IMR-90 (cell line): ENCODE measurements around the gene NF1. TPM values are rescaled to one million over a fixed set of nuclear protein-coding genes. Genes with fewer than 3 reads are reported as not detected.
"Not testable (repeated sequence)": the region's sequence is repeated elsewhere in the genome, so short reads cannot be mapped to it uniquely, and the experiment has no call there.

Source experiments
- ATAC-seq: fragments of 200-7000 bp; cut with Tn5 transposase; 2 replicates; pipeline ENCODE4 v1.9.1; 2020; ENCODE audit warnings: low read depth, mild to moderate bottlenecking, moderate library complexity
- BruUV-seq: library from RNA; stranded (reverse); fragments of 400-500 nt; replicated peaks from 2 replicates; lab custom pipeline; 2021; lab: Mats Ljungman, UMichigan
- CTCF ChIA-PET: fragments of 300-600 bp; formaldehyde crosslinking; extraction: SDS; loops from one replicate; lab custom pipeline; 2021; ENCODE audit warnings: antibody characterized with exemption; lab: Yijun Ruan, JAX
- POLR2A ChIA-PET: fragments of 300-600 bp; sonication (Branson Sonifier 250); formaldehyde crosslinking; loops from one replicate; lab custom pipeline; 2022; ENCODE audit warnings: antibody characterized with exemption; ENCODE audit not compliant: unreplicated experiment; lab: Charles Lee
- DNase-seq: peaks from one replicate; pipeline ENCODE4 v3.0.0; 2013
- H2AFZ ChIP-seq: replicated peaks from 2 replicates; pipeline ENCODE3; 2013; ENCODE audit warnings: low read length, mild to moderate bottlenecking; ENCODE audit not compliant: poor library complexity
- H2AK5ac ChIP-seq: 2 replicates; pipeline ENCODE4 v1.6.1; 2013; ENCODE audit warnings: low read depth, low read length, inconsistent platforms
- H2AK9ac ChIP-seq: replicated peaks from 2 replicates; pipeline ENCODE3; 2013; ENCODE audit warnings: mild to moderate bottlenecking, low read depth, low read length, moderate library complexity; ENCODE audit not compliant: poor library complexity
- H2BK120ac ChIP-seq: 2 replicates; pipeline ENCODE4 v1.6.1; 2013; ENCODE audit warnings: low read depth, low read length, inconsistent platforms
- H2BK15ac ChIP-seq: 3 replicates; pipeline ENCODE4 v1.6.1; 2013; ENCODE audit warnings: low read depth, low read length, inconsistent platforms
- H2BK20ac ChIP-seq: 2 replicates; pipeline ENCODE4 v1.6.1; 2013; ENCODE audit warnings: low read depth, mild to moderate bottlenecking, inconsistent platforms, low read length, moderate library complexity
- H2BK5ac ChIP-seq: 2 replicates; pipeline ENCODE4 v1.6.1; 2013; ENCODE audit warnings: mild to moderate bottlenecking, low read depth, low read length, inconsistent platforms; ENCODE audit not compliant: poor library complexity, severe bottlenecking
- H3K14ac ChIP-seq: replicated peaks from 2 replicates; pipeline ENCODE4 v1.6.1; 2013; ENCODE audit warnings: low read depth, low read length, inconsistent platforms
- H3K18ac ChIP-seq: 2 replicates; pipeline ENCODE4 v1.6.1; 2013; ENCODE audit warnings: low read depth, low read length, control low read depth
- H3K23ac ChIP-seq: 2 replicates; pipeline ENCODE4 v1.6.1; 2013; ENCODE audit warnings: low read depth, low read length, inconsistent platforms
- H3K27ac ChIP-seq: 2 replicates; pipeline ENCODE4 v1.5.1; 2013; ENCODE audit warnings: mild to moderate bottlenecking, control low read depth, low read length; ENCODE audit not compliant: insufficient read depth
- H3K27me3 ChIP-seq: 2 replicates; pipeline ENCODE4 v1.6.1; 2013; ENCODE audit warnings: low read length; ENCODE audit not compliant: control insufficient read depth, insufficient read depth
- H3K36me3 ChIP-seq: 2 replicates; pipeline ENCODE4 v1.6.1; 2013; ENCODE audit warnings: low read length, mixed read lengths; ENCODE audit not compliant: control insufficient read depth, insufficient read depth
- H3K4ac ChIP-seq: 2 replicates; pipeline ENCODE4 v1.6.1; 2013; ENCODE audit warnings: low read depth, low read length, inconsistent platforms
- H3K4me1 ChIP-seq: 2 replicates; pipeline ENCODE4 v1.6.1; 2013; ENCODE audit warnings: low read length, mixed read lengths; ENCODE audit not compliant: control insufficient read depth, insufficient read depth
- H3K4me2 ChIP-seq: 2 replicates; pipeline ENCODE4 v1.6.1; 2013; ENCODE audit warnings: low read depth, mild to moderate bottlenecking, control low read depth, low read length, moderate library complexity
- H3K4me3 ChIP-seq: 2 replicates; pipeline ENCODE4 v1.5.1; 2013; ENCODE audit warnings: low read depth, mild to moderate bottlenecking, control low read depth, low read length, moderate library complexity; ENCODE audit not compliant: insufficient read depth
- H3K56ac ChIP-seq: 2 replicates; pipeline ENCODE4 v1.6.1; 2013; ENCODE audit warnings: low read length, inconsistent platforms; ENCODE audit not compliant: insufficient read depth; ENCODE audit errors: extremely low read depth
- H3K79me1 ChIP-seq, 2 experiments: 2 replicates each; pipeline ENCODE4 v1.6.1; 2013; ENCODE audit warnings: low read length in 2 of 2, inconsistent platforms in 1 of 2, low read depth in 1 of 2
- H3K9ac ChIP-seq: 2 replicates; pipeline ENCODE4 v1.6.1; 2013; ENCODE audit warnings: low read depth, low read length, control low read depth
- H3K9me1 ChIP-seq: 2 replicates; pipeline ENCODE4 v1.6.1; 2013; ENCODE audit warnings: low read length, inconsistent platforms; ENCODE audit not compliant: insufficient read depth
- H3K9me3 ChIP-seq: 2 replicates; pipeline ENCODE4 v1.6.1; 2013; ENCODE audit warnings: low read length; ENCODE audit not compliant: control insufficient read depth, insufficient read depth
- H4K20me1 ChIP-seq: 2 replicates; pipeline ENCODE4 v1.6.1; 2013; ENCODE audit warnings: low read length, inconsistent platforms; ENCODE audit not compliant: insufficient read depth
- H4K5ac ChIP-seq: 2 replicates; pipeline ENCODE4 v1.6.1; 2013; ENCODE audit warnings: mild to moderate bottlenecking, low read depth, low read length, control low read depth
- H4K8ac ChIP-seq, 2 experiments: 2 replicates each; pipeline ENCODE4 v1.6.1; 2013; ENCODE audit warnings: low read depth in 2 of 2, low read length in 2 of 2, control low read depth in 1 of 2, inconsistent platforms in 1 of 2
- H4K91ac ChIP-seq: 2 replicates; pipeline ENCODE4 v1.6.1; 2013; ENCODE audit warnings: low read depth, low read length, inconsistent platforms; ENCODE audit not compliant: insufficient read depth
- WGBS, 2 experiments: methylation state at CpG; one replicate each; pipeline versions ENCODE4 v1.1.5 to v1.1.7; 2013; ENCODE audit warnings: missing lambda C conversion rate in 2 of 2; ENCODE audit not compliant: insufficient read length in 1 of 2; ENCODE audit errors: extremely low coverage in 2 of 2; 5-methylcytosine and 5-hydroxymethylcytosine counted together
- dilution Hi-C: fragments of 300-500 bp; cut with HindIII; formaldehyde crosslinking; loops from one replicate; pipeline ENCODE4 v1.14.3; 2018; ENCODE audit warnings: low sequenced_read_pairs; ENCODE audit not compliant: unreplicated experiment
- in situ Hi-C: fragments of 300-500 bp; cut with MboI; formaldehyde crosslinking; loops from 3 replicates; pipeline ENCODE4 v1.14.3; 2019; ENCODE audit warnings: low sequenced_read_pairs, inconsistent platforms, mixed read lengths
- intact Hi-C: fragments of 100-400 bp; cut with micrococcal nuclease; formaldehyde crosslinking; loops from 2 replicates; pipeline ENCODE4 v1.10.0; 2022
- polyA plus RNA-seq, 3 experiments: library from polyadenylated mRNA; depleted of rRNA; stranded (reverse); fragments of >200 nt; gene quantifications; 2 replicates each; pipeline ENCODE4 v1.2.3, GENCODE V29; 2012; ENCODE audit warnings: low replicate concordance in 1 of 3
- total RNA-seq: library from RNA; depleted of rRNA; stranded (reverse); fragments of >200 nt; gene quantifications from 2 replicates; pipeline ENCODE4 v1.2.3, GENCODE V29; 2012

Gene NF1
- total and polyA plus RNA-seq, 2 of the 4 experiments (the other 2 are of a cell fraction), result 17.9 to 48.6 TPM

GRCh38 chr17:31176143-31176542 is 81.4 kb downstream of the NF1 start:
- H3K4me1 ChIP-seq, H2BK15ac ChIP-seq, H3K4me3 ChIP-seq, H3K9me1 ChIP-seq, H4K8ac ChIP-seq, H3K27me3 ChIP-seq, H3K4ac ChIP-seq, in situ Hi-C loops, H3K56ac ChIP-seq, H2AK9ac ChIP-seq, H2AFZ ChIP-seq, H4K91ac ChIP-seq, H3K9ac ChIP-seq, ATAC-seq, H2BK20ac ChIP-seq, intact Hi-C loops, H3K14ac ChIP-seq, H4K20me1 ChIP-seq, H3K18ac ChIP-seq, H2BK5ac ChIP-seq, H3K36me3 ChIP-seq, BruUV-seq, H4K5ac ChIP-seq, H3K23ac ChIP-seq, DNase-seq, H3K9me3 ChIP-seq, POLR2A ChIA-PET, dilution Hi-C loops, H2AK5ac ChIP-seq, H3K4me2 ChIP-seq, H3K27ac ChIP-seq, H2BK120ac ChIP-seq: not testable (repeated sequence)
- peaks cover 4 to 18% of the 10 kb centered on the region in 2 experiments; a peak in 3 of 4 replicates for H3K79me1 ChIP-seq
- CTCF ChIA-PET, result interaction anchor here (0.6 kb wide), 1 partner anchor 35 kb away, joined by 3 read pairs; no protein-coding TSS in a partner anchor
- WGBS, 2 experiments, result no CpG with 5 or more reads among the region's 3 CpGs

- H2BK5ac ChIP-seq, H4K8ac ChIP-seq, DNase-seq, H4K5ac ChIP-seq, CTCF ChIA-PET, H3K9me1 ChIP-seq, H3K9me3 ChIP-seq, H3K18ac ChIP-seq, BruUV-seq, H2AK9ac ChIP-seq, H2AK5ac ChIP-seq, H3K9ac ChIP-seq, H3K4me2 ChIP-seq, H3K4ac ChIP-seq, POLR2A ChIA-PET, H3K14ac ChIP-seq, H3K27me3 ChIP-seq, ATAC-seq, H2BK15ac ChIP-seq, H2AFZ ChIP-seq, H3K36me3 ChIP-seq, H2BK20ac ChIP-seq, H4K91ac ChIP-seq, H3K23ac ChIP-seq, dilution Hi-C loops, in situ Hi-C loops, H4K20me1 ChIP-seq, H3K4me3 ChIP-seq, H2BK120ac ChIP-seq, intact Hi-C loops, H3K56ac ChIP-seq, H3K4me1 ChIP-seq, H3K27ac ChIP-seq: not testable (repeated sequence)
- H3K79me1 ChIP-seq, result peaks cover 4 to 11% of the 10 kb centered on the region in 2 experiments; a peak in 3 of 4 replicates
- no CpG with 5 or more reads among the region's 2 CpGs for WGBS, 2 experiments
Observed at GRCh38 chr17:31178951-31179350, 84.2 kb downstream of the NF1 start.
